ENCODE measurements around the gene PARVA.

The PARVA gene

DNA sequence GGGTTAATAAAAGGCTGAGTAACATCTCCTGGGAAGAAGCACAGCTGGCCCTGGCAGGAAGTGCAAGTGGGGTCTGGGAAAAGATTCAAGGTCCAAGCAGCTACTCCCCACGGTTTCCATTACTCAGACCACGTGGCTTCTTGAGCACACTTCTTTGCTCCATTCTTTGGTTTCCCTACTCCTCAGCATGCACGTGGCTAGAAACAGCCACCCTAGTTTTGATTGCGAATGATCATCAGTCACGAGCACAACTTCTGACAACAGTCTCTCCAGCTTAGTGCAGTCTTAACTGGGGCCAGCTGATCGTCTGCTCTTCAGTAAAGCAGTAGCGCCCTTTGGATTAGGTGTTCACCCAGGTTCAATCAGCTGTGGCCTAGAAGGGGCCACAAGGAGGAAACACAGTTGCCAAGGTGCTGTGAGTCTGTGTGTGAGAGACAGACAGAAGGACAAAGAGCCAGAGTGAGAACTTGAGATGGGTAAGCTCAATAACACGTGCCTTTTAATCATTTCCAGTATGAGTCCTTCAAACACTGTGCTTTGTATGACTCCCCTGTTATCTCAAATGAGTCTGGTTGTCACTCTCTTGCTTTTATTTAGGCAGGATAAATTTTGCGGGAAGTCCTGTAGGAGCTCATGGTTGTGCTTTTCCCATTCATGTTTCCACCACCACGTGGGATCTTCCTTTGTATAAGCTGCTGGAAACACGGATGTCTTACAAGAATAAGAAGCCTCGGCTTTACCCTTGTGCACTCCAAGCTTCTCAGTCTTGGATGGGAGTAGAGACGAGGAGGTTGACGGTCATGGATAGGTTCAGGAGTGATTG, 901 bp upstream of the PARVA start:
- DNase-seq (ENCODE audit: low read depth in 2 of 2): no peak

DNA sequence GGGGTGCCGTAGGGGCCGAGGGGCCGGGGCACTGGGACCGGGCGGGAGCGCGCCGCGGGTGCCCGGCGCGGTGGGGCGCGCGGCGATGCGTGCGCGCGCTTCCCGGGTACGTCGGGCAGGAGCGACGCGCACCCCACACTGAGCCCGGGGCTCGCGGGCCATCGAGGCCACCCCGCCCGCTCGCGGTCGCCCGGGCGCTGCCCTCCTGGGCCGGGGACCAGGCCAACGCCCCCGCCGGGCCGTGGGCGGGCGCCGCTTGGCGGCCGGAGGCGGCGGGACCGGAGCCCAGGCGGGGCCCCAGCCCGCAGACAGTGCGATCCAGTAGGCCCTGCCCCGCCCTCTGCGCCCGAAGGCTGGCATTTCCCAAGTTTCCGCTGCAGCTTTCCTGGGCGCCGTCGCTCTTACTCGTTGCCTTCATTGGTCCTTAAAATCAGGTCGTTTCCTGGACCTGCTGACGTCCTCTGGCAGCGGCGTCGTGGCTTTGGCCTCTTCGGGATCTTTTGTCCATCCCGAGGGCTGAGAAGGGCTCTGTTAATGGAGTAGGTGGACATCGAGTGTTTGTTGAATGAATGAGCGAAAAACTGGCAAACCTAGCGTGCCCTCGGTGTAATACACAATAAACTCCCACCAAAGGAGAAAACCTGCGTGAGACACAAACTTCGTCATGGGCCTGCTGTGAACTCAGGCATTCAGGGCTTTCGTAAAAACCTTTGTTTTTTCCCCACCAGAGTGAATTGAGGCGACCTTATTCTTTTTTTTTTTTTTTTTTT, 638 bp downstream of the PARVA start:
- DNase-seq (ENCODE audit: low read depth in 2 of 2): no peak

DNA sequence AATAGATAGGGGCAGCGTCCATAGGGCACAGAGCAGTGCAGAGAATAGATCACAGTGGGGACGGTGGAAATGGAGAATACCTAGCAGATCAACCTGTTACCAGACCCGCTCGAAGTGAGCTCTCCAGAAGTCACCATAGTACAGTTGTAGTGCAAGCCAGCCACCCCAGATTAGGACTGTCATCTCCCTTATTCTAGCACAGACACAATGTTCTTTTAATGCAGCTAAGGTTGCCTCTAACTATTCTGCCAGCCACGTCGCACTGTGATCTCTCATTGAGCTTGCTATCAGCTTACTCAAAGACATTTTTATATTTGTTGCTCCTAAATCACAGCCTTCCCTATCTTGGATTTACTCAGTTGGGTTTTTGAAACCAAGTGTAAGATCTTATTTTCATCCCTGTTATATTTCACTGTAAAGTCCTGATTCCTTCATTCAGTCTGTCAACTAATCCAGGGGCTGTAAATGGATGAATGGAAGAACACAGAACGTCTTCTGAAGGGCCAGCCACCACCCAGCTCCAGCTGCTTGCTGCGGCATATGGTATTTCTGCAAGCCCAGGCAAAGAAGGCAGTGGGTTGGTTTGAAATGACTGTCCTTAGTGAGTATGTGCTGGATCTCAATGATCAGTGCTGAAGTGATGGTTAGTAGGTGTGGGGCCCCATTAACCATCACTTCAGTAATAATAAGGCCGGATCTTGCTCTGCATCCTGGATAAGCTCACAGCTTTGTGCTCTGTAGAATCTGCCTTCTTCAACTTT, 3.4 kb downstream of the PARVA start:
- DNase-seq (ENCODE audit: low read depth in 2 of 2): no peak

DNA sequence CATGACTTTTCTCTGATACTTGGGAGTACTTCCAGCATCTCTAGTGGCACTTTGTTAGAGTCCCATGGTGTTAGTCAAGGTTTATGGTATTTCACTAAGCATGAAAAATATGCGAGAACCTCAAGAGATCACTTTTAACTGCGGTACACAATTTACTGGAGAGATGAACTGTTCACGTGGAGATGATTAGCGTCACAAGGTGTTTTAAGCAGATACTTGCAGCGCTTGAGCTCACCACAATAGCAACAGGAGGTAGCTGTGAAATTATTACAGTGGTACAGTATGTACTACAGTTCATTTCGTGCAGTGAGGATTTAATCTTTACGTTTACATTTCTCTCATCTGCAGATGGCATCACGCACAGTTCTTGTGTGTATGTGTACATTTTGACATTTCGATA, 4.5 kb downstream of the PARVA start:
- DNase-seq (ENCODE audit: low read depth in 2 of 2): no peak

DNA sequence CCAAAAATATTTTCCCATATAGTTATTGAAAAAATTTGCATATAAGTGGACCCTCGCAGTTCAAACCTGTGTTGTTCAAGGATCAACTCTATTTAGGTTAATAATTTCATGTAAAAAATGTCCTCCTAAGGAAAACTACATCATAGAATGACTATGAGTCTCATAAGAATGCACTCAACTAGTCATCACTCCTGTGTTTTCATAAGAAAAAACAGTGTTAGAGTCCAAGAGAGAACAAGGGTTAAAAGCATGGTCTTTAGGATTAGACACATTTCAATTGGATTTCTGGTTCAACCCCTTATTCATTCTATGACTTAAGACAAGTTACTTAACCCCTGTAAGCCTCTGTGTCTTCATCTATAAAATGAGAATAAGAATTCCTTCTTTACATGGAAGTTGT, 5.1 kb downstream of the PARVA start:
- DNase-seq (ENCODE audit: low read depth in 2 of 2): no peak

DNA sequence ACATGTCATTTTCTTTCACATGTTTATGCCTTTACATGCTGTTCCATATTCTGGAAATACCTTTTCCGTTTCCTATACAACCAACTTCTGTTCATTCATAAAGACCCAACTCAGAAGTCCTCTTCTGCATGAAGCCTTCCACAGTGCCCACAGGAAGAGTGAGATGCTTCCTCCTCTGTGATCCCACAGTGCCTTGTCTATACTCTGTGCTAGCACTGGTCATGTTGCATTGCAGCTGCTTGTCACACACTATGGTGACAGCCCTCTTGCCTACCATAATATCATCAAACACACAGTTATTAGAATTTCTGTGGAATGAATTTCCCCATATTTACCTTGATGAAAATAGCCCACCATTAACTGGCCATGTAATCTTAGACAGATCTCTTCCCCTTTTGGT, 8.9 kb downstream of the PARVA start:
- DNase-seq (ENCODE audit: low read depth in 2 of 2): no peak

DNA sequence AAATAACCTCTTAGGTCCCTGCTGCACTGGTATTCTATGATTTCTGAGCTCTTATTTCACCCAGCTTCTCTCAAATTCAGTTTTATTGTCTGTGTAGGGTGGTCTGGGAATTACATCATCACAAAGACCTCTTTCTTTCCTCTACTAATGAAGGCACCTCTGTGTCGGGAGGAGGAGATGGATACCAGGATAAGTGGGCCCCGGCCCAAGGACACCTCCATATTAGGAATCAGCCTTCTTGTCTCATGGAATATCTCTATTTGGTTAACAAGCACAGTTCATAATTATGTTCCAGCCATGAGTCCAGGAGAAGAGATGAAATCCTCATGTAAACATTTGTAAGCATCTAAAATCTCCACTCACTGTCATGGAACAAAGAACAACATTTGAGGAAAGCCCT, 9.4 kb downstream of the PARVA start:
- DNase-seq (ENCODE audit: low read depth in 2 of 2): no peak

DNA sequence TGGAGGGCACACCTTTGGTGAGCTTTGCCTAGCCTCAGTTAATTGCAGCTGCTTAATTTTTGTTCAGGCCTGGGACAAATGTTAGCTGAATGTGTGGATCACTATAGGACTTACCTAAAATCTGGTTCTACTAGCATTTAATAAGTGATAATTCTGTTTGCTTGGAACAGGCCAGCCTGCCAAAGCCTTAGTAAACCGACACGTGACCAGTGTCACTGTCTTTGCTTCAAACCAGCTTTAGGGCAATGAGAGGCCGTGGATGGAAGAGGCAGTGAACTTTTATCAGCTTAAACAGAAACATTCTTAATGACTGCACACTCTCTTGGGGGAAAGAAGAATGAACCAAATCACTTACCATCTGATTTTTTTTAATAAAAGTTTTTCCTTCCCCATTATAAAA, 10.8 kb downstream of the PARVA start:
- DNase-seq (ENCODE audit: low read depth in 2 of 2): no peak

DNA sequence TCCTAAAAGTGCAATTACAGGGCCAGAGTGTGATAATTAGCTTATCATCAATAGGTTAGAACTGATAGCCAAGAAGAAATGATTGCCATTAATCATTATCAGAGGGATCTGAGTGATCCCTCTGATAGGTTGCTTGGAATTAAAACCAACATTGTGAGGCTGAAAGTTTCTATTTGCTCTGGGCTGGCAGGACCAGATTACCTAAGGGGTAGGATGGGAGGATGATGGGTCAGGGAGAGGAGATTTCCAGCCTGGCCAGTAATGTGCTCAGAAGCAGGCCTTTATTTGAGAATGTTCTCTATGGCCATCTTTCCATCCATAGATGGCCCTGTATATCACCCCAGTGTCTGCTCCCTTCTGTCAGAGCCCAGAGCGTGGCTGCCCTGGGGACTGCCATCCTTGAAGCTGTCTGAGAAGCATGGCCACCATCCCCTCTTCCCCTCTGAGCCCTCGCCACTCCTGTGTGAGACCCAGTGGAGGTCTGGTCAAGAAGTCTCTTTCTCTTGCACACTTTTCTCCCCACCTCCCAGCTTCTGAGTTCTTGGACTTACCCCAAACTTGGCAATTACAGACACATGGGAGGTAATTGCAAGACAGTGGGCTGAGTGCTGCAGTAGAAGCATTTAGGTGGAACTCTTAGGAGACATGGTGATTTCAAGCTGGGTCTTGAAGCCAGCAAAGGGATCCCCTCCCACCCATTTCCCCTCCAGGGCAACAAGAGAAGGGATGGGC, 11.7 kb downstream of the PARVA start:
- no peak for DNase-seq (ENCODE audit: low read depth in 2 of 2)

DNA sequence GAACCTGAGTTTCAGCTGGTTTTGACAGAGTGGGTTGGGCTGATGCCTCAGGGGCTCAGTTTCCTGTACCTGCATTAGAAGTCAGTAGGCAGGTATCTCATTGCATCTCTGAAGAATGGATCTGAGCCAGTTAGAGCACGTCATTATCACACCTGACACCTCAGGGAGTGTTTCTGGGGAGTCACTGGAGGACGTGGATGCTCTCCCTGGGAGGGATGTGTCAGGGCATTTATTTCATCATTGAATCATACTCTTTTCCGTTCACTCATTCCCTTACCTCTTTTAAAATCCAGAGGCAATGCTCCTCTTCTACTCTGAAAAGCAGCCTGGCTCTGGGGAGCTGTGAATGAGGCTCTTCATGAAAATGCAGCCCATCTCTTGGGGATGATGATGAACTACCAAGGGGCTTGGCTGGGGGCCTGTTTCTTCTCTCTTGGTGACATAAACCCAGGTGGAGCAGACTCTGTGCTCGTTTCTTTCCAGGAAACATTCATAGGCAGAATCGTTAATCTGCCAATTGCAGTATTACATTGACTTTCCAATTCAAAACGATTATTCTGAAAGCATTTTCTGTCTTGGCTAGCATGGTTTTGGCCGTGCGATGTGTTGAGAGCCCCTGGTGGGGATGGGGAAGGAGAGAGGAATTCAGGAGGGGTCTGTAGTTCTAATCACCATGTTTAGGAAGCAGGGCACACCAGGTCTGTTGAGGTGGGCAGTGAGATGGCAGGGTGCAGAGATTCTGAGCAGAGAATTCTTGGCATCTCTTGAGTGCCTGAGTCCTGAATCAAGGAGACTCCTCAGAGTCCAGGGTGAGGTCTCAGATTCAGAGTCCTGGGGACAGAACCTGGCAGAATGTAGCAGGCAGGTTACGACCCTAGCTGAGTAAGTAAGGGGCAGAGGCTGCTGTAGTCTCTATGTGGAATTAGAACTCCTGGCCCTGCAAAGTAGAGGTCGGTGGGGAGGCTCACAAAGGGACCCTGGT, 12.6 kb downstream of the PARVA start:
- DNase-seq (ENCODE audit: low read depth in 2 of 2): no peak

DNA sequence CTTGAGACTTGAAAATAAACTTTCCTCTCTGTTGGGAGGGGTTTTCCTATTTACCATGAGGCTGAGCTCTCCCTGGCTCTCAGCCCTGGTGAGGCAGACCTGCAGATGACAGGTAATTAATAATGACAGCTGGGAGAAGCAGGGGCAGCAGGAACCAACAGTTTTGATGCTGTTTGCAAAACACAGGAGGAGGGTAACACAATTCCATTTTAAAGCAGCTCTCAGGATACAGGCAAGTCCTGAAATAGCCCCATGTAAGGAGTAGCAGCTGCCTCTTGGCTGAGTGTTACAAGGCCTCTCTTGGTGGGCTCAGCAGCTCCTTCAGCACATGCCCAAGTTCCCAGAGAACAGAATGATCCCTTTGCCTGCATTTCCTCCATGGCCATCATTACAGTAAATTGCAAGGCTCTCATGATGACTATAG, 13.3 kb downstream of the PARVA start:
- no peak for DNase-seq (ENCODE audit: low read depth in 2 of 2)

DNA sequence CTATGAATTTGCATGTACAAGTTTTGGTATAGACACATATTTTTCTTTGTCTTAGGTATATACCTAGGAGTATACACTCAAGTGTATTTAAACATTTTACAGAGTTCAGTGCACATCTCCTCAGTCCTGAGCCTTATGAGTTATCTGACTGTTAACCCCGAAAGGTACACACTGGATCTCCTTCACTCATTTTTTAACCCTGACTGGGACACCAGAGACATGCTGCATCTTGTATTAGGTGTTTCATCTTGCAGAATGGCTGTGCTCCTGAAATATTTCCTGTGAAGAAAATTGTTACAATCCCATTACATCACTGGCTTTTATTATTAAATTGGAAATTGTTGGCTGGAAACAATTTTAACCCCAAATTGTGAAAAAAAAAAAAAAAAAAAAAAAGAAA, 15.3 kb downstream of the PARVA start:
- no peak for DNase-seq (ENCODE audit: low read depth in 2 of 2)

DNA sequence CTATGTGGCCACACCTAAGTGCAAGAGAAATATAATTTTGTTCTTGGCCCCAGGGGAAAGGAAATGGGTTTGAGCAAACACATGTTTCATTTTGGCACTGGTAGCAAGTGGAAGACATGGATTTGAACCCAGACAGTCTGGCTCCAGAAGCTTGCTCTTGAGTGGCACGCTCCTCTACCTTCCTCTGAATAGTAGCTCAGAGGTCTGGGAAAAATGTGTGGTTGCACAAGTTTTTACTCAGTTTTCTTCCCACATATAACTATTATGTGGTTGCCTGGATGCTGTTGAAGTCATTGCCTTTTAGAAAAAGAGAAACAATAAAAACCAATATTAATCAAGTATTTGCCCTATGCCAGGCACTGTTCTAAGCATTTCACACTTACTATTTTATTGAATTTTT, 16.3 kb downstream of the PARVA start:
- no peak for DNase-seq (ENCODE audit: low read depth in 2 of 2)

DNA sequence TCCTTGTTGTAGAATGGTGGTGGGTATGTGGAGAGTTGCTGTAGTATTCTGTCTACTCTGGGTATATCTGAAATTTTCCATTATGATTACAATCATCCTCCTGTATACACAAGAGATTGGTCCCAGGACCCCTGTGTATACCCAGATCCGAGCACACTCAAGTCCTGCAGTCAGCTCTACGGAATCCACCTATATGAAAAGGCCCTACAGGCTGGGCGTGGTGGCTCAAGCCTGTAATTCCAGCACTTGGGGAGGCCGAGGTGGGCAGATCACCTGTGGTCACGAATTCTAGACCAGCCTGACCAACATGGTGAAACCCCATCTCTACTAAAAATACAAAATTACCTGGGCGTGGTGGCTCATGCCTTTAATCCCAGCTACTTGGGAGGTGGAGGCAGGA, 17.2 kb downstream of the PARVA start:
- DNase-seq (ENCODE audit: low read depth in 2 of 2): no peak

DNA sequence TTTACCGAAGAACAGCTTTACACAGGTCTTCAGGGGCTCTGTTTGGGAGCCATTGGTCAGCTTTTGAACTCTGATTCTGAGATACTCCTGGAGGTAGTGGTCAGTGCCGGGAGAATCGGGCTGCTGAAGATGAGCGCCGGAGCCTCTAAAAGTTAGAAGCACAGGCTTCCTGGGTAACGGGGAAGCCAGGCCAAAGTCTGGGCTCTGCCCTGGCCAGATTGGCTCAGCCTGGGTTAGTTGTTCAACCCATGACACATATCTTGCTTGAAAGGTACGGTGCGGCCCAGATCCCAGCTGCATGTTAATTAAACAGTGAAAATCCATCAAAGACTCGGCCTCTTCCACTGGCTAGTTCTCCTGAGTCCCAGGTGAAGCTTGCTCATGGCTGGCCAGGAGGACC, 18.0 kb downstream of the PARVA start:
- no peak for DNase-seq (ENCODE audit: low read depth in 2 of 2)

DNA sequence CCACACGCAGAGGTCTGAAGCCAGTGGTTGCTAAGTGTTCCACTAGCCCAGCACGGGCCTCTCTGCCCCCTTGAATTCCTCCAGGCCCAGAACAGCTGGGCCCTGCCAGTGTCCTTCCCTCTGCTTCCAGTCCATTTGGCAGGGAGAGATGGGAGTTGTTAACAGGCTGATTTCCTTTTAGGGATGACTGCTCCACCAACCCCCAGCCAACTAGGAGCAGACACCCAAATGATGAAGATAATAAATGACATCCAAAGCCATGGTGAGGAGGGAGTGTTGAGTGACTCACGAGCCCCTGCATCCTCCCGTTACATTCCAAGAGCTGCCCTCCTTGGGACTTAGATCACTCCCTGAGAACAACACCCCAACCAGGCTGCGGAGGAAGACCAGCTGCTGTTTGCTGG, 20.6 kb downstream of the PARVA start:
- no peak for DNase-seq (ENCODE audit: low read depth in 2 of 2)

DNA sequence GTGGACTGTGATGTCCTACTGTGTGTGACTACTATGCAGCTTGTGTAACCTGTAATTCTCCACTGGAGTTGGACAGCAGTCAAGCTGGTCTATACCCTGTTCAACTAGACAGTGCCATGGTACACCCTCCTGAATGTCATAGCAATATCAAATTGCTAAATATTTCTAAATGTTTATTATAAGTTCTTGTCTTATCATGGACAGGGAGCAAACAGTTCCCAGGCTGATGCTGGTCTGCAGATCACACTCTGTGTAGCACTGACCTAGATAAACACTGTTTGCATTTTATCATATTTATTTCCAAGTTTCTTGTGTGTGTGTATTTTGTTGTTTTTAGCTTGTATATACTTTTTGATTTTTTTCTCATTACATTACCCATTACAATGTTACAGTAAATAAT, 22.0 kb downstream of the PARVA start:
- DNase-seq (ENCODE audit: low read depth in 2 of 2): no peak

DNA sequence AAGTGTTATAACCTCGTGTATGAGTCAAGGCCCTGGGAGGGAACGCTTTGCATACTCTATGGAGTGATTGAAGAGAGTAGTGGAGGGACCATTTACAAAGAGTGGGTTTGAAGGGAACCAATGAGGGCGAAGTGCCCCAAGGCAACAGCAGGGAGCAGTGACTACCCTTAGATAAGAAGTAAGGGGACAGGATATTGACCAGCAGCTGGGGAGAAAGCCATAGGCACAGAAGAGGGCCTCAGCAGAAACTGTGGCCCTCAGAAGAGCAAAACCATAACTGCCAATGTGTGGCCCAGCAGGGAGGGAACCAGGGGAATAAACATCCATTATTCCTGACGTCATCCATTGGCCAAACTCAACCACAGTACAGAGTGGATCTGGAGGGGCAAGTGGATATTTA, 24.7 kb downstream of the PARVA start:
- DNase-seq (ENCODE audit: low read depth in 2 of 2): no peak

DNA sequence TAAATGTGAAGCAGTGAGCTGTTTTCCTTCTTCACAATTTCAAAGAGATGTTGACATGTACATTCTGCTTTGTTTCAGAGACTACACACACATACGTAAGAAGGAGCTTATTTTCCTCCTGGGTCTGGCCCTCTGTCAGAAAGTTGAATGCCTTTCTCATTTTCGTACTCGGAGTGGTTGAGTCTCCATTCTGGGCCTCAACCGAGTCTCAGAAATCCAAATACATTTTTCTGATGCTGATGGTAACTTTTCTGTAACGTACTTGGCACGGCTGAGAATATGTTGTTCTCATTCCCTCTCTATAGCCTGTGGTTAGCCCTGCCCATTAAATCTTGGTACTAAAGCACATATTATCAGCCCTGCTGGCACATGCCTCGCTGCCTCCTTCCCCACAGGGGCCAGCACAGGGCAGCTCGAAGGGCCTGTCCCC, 25.3 kb downstream of the PARVA start:
- no peak for DNase-seq (ENCODE audit: low read depth in 2 of 2)

DNA sequence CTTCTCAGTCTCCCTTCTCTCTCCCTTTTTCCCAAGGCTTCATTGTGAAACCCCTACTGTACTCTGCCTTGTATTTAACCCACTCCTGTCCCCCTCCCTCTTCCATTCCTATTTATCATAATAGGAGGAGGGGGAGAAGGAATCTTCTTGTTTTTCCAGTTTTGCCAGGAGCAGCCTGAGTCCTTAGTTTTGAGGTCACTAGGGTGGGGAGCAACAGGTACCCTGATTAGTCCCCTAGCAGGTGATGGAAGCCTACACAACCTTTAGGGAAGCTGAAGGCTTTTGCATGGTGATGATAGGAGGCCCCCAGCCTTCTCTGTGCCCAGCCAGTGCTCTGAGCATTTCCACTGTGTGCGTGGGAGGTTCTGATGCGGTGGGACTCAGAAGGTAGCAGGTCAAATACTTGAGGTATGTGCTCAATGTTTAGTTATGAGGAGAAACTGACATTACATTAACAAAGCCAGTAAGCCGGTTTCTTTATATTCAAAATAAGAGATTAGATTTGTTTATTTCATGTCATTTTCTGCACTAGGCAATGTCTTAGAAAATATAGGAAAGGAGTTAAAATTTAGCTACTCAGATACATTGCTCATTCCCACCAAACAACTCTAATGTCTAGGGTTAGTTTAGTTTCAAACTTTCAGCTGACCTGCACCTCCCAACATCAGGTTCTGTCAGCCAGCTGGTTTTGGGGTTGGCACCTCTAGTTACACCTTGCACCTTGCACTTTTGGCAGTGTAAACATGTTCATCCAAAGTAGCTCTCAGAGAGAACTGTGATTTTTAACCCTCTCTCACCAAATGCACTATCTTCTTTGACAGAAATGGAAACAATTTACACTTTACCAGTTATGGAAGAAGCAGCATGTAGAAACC, 26.0 kb downstream of the PARVA start:
- no peak for DNase-seq (ENCODE audit: low read depth in 2 of 2)
